DMS79 (cell line): ENCODE data around the gene MYMX.
A peak's percentile ranks its signal among the peaks of the same experiment; 100 is the strongest.
"Not testable (repeated sequence)": the region's sequence is repeated elsewhere in the genome, so short reads cannot be mapped to it uniquely, and the experiment has no call there.

ENCODE experiments used
- DNase-seq: peaks from one replicate; lab custom pipeline; 2025; lab: John Stamatoyannopoulos, UW

The MYMX gene

GRCh38 chr6:44219815-44220784 lies 3.4 kb downstream of the MYMX start:
- DNase-seq, result no peak

GRCh38 chr6:44220913-44221290 lies 4.2 kb downstream of the MYMX start:
- no peak for DNase-seq

GRCh38 chr6:44221291-44221960 lies 4.7 kb downstream of the MYMX start:
- peak; percentile 55 for DNase-seq

GRCh38 chr6:44221961-44222335 lies 5.2 kb downstream of the MYMX start:
- no peak for DNase-seq

- no peak for DNase-seq
Measured at GRCh38 chr6:44222486-44223318, 6.0 kb downstream of the MYMX start.

- peak; percentile 26 for DNase-seq
Measured at GRCh38 chr6:44223319-44224028, 6.7 kb downstream of the MYMX start, which contains the start of gene SLC29A1. Gene SLC29A1, plus strand, starts transcription at chr6:44223595. Its CDS starts 3,719 bp downstream, at chr6:44227314.

GRCh38 chr6:44224029-44224964 lies 7.6 kb downstream of the MYMX start:
- DNase-seq, result peak; percentile 15

- DNase-seq, result no peak
Measured at GRCh38 chr6:44224965-44225305, 8.2 kb downstream of the MYMX start.

- no peak for DNase-seq
Measured at GRCh38 chr6:44225579-44226325, 9.0 kb downstream of the MYMX start.

GRCh38 chr6:44226368-44227147 lies 9.8 kb downstream of the MYMX start:
- DNase-seq, result no peak

- DNase-seq, result no peak
Measured at GRCh38 chr6:44227148-44227793, 10.5 kb downstream of the MYMX start.

- no peak for DNase-seq
Measured at GRCh38 chr6:44228031-44228430, 11.3 kb downstream of the MYMX start.

GRCh38 chr6:44228433-44228832 lies 11.7 kb downstream of the MYMX start:
- no peak for DNase-seq

- DNase-seq, result no peak
Measured at GRCh38 chr6:44228836-44229235, 12.1 kb downstream of the MYMX start.

- DNase-seq, result no peak
Measured at GRCh38 chr6:44229376-44230033, 12.8 kb downstream of the MYMX start.

- DNase-seq, result no peak
Measured at GRCh38 chr6:44230034-44230675, 13.4 kb downstream of the MYMX start.

- DNase-seq, result not testable (repeated sequence)
Measured at GRCh38 chr6:44231426-44231825, 14.7 kb downstream of the MYMX start.
